Esophagus squamous epithelium (tissue), 4 donors: ENCODE results near the gene B3GALT5.

Source experiments
- CTCF ChIP-seq, 6 experiments: fragments of 450-650 bp in 4 of 6; fragments of 200-600 bp in 2 of 6; sonication (generic) in 2 of 6; IDR thresholded peaks; one replicate each; pipeline ENCODE4 v1.5.1; 2016 to 2019; ENCODE audit warnings: antibody characterized with exemption in 6 of 6, mild to moderate bottlenecking in 4 of 6, moderate library complexity in 4 of 6
- POLR2A ChIP-seq, 4 donors: fragments of 450-650 bp; IDR thresholded peaks; one replicate each; pipeline ENCODE4 v1.6.1; 2017; ENCODE audit warnings: antibody characterized with exemption in 4 of 4, mild to moderate bottlenecking in 4 of 4, moderate library complexity in 3 of 4

- TF ChIP-seq POLR2A (IDR thresholded peaks at IDR 0.05) (no peak), CTCF (IDR thresholded peaks at IDR 0.05) (no peak)
Measured at GRCh38 chr21:39587376-39587775, 25.4 kb upstream of the B3GALT5 start.
